GM21786 (cell line): Measurements from ENCODE around the gene SLC1A7.

ENCODE experiments used
- ATAC-seq: cut with Tn5 transposase; IDR thresholded peaks from one replicate; pipeline ENCODE4 v1.9.1; 2021; ENCODE audit not compliant: unreplicated experiment

SLC1A7 gene

DNA sequence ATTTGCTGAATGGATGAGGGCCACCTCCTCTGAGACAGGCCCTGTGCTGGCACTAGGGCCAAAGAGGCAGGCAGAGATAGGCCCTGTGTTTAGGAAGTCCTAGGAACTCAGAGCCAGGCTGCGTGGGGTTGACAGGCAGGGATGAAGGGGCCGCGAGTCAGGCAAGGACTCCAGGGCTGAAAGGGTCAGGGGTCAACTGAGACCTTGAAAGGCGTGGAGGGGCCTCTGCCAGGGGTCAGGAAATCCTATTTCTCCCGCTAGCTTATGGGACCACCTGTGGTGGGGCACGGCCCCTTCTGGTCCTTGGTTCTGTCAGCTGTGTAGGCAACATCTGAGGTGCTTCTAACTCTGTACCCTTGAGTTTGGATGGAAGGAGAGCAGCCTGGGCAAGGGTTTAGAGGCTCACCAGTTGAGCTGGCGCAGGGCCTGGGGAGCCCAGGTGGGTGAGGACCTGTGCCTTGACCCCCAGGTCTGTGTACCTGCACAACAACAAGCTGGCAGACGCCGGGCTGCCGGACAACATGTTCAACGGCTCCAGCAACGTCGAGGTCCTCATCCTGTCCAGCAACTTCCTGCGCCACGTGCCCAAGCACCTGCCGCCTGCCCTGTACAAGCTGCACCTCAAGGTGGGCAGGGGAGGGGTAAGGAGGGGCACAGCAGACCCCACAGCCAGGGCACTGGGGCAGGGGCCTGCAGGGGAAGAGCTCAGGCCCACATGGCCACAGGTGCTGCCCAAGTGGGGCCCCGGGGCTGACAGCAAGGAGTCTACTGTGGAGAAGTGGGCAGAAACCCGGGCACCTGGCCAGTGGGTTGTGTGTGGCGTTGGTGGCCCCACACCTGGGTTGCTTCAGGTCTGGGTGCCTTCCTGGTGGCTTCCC lies 65.5 kb downstream of the SLC1A7 start:
- ATAC-seq: no peak

DNA sequence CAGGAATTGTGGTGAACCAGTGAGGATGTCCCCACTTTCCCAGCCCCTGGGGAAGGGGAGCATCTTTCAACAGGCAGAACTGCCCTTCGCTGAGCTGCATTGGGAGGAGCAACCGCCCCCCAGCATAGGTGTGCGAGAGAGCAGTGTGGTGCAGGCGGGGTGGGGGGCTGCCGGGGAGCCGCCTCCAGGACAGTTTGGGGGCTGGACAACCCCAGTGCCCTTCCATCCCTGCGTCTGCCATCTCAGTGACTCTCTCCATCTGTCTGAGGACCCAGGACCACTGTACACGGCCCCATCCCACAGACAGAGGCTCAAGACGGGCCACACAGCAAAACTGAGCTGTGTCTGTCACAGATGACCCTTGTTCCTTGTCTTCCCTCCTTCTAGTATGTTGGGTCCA lies 66.3 kb downstream of the SLC1A7 start:
- ATAC-seq: no peak

DNA sequence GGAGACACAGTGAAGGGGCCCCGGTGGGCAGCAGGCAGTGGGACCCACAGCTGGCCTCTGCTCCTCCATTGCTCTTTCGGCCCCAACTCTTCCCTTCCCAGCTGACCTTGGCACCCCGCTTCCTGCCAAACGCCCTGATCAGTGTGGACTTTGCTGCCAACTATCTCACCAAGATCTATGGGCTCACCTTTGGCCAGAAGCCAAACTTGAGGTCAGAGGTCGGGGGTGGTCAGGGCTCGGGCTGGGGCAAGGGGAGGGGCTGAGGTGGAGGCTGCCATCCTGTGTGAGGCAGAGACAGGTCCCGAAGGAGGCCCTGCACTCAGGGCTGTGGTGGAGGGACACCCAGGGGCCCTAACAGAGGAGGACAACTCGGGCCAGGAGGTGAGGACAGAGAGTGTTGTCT lies 66.7 kb downstream of the SLC1A7 start:
- no peak for ATAC-seq

DNA sequence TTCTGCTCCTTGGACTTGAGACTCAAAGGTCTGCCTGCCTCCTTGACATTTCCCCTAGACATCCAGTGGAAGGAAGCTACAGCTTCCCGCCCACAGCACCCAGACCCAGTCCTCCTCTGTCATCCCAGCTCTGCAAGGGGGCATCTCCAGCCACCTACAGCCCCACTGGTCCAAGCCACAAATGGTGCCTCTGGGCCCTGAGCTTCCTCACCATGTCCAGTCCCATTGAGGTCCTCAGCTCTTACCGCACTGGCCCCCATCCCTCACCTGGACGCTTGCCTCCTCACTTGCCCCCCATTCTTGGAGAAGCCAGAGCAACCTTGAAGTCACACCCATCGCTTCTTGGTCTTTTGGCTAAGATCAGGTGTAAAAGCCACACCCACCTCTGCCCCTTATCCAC lies 67.2 kb downstream of the SLC1A7 start:
- no peak for ATAC-seq

DNA sequence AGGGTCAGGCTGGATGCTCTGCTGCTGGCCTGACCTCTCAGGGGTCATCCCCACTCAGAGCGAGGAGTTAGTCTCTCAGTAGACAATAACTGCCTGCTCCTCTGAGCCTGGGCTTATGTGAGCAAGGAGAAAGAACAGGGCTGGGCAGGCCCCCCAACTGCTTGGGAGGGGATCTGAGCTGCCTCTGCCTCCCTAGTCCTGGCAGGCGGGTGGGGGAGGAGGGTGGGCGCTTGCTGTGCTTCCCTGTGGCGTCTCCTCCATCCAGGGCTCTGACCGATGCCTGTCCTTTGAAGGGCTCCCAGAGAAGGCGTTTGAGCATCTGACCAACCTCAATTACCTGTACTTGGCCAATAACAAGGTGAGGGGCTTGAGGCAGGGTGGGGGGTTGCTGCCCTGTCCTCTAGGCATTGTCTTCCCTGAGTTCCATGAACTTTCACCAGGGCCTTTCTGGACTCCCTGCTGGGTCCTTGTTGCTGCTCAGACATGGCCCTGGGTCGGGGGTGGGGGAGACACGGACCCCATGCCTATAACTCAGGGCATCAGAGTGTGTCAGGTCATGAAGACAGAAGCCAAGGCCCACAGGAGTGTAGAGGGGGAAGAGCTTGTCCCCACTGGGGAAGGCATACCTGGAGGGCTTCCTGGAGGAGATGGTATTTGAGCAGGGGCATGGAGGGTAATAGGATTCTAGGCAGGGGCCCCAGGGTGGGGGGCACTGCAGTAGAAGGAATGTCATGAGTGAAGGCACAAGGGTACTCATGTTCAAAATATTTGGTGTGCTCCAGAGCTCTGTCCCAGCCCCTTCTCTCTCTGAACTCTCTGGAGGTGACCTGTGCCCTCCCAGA lies 67.9 kb downstream of the SLC1A7 start:
- ATAC-seq: no peak

DNA sequence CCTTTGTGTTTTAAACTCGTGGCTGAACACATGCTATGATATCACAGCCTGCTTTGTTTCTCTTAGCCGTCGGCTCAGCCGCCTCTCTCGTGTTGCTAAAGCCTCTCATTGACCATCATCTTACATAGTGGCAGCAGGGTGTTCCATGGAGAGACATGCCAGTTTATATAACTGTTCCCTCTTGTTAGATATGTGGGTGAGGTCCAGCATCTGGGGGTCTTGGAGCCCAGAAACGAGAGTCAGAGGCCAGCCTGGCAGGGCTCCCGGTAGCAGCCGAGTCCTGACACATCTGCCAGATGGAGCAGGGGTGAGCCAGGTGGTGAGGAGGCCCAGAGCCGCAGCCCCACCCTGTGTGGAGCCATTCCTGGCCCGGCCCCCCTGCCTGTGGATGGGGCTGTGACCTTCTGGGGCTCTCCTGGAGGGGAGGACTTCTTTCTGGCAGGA lies 68.5 kb downstream of the SLC1A7 start:
- no peak for ATAC-seq

DNA sequence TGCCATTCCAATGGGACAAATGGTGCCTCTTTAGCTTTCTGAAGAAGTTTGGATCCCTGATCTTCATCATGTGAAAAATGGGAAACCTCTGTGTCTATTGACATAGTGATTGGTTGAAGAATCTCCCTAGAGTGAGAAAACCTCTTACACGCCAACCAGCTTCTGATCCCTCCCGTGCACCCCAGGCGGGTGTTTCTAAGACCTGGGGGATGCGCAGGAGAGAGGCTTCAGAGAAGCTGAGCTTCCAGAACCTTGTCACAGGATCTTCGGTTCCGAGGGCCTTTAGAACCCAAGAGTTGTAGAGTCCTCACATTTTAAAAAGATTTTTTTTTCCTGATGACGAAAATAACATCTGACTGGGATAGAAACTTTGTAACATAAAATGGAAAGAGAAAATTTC lies 69.2 kb downstream of the SLC1A7 start:
- no peak for ATAC-seq

DNA sequence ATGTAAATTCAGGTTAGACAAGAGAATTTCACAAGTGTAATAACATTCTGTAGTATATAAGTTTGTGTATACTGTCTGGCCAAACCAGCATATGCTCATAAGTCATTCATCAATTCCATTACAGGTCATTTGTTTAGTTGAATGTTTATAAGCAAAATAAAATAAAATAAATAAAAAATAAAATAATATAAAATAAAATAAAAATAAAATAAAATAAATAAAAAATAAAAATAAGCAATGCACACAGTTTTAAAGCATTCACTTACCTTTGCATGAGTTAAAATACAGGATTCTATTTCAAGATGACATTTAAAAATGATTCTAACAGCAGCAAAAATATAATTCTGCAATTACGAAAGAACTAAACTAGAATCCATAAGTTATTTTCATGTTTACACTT lies 70.5 kb downstream of the SLC1A7 start:
- ATAC-seq: no peak

DNA sequence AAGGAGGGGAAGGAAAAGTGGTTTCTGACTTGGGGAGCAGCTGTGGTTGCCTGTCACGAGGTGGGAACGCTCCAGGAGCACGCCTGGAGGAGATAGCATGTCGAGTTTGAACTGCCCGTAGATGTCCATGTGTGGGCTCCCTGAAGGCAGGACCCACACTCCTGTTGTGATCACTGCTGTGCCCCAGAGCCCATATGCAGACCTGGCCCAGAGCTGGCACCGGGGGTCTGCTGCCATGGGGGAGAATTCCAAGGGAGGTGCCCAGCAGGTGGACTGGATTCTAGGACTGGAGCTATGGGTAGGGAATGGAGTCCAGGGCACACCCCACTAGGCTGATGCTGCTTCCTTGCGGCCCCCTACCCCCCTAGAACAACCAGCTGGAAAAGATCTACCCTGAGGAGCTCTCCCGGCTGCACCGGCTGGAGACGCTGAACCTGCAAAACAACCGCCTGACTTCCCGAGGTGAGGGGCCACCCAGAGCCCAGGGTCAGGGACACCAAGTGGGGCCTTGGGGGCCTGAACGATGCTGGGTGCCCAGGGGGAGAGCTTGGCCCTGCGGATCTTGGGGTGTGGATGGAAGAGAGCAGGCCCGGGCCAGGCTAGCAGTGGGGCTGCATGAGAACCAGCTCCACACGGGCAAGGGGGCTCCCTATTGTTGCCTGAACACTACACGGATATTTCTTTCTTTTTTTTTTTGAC lies 71.1 kb downstream of the SLC1A7 start:
- no peak for ATAC-seq

DNA sequence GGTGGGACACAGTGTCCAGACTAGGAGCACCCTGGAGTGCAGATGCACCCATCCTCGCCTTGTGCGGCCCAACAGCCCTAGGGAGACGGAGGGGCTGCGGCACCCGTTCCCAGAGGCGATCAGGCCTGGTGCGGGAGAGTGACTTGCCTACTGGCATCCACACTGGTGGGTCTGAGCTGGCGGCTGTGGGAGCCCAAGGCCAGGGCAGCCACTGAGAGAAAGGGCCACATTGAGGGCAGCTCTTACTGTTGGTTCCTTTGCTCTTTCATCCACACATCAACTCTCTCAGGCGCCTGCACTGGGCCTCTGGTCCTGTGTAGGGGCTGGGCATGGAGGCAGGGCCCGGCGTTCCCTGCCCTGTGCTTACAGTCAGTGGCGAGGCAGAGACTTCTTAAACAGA lies 71.8 kb downstream of the SLC1A7 start:
- ATAC-seq: no peak

DNA sequence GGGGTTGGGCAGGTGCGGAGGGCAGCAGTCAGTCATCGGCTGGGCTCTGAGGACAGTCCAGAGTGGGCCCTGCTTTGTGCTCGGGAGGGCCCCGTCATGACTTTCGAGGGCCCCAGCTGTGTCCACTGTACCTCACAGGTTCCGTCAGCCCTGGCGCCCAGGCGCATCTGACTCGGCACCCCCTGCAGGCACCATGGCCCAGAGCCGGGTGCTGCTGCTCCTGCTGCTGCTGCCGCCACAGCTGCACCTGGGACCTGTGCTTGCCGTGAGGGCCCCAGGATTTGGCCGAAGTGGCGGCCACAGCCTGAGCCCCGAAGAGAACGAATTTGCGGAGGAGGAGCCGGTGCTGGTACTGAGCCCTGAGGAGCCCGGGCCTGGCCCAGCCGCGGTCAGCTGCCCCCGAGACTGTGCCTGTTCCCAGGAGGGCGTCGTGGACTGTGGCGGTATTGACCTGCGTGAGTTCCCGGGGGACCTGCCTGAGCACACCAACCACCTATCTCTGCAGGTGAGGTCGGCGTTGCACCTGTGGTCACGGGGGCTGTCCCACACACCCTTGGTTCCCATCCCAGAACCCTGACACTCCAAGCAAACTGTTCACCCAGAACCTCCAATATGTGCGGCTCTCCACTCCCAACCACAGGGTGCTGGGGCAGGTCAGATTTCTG lies 72.6 kb downstream of the SLC1A7 start:
- ATAC-seq: no peak

DNA sequence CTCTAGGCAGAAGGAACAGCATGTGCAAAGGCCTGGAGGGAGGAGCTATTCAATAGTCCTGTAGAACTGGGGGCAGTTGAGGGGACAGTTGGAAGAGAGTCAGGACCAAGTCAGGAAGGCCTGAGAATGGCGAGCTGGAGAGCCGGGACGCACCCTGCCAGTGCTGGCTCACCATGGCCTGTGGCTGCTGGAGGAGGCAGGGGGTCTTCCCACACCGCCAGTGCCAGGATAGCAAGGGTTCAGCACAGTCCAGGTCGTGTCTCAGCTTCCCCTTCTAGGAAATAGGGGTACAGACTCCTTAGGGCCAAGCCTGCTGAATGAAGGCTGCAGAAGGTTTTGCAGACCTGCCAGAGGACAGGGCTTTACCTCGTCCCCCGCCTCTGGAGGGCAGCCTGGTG lies 73.2 kb downstream of the SLC1A7 start:
- no peak for ATAC-seq

DNA sequence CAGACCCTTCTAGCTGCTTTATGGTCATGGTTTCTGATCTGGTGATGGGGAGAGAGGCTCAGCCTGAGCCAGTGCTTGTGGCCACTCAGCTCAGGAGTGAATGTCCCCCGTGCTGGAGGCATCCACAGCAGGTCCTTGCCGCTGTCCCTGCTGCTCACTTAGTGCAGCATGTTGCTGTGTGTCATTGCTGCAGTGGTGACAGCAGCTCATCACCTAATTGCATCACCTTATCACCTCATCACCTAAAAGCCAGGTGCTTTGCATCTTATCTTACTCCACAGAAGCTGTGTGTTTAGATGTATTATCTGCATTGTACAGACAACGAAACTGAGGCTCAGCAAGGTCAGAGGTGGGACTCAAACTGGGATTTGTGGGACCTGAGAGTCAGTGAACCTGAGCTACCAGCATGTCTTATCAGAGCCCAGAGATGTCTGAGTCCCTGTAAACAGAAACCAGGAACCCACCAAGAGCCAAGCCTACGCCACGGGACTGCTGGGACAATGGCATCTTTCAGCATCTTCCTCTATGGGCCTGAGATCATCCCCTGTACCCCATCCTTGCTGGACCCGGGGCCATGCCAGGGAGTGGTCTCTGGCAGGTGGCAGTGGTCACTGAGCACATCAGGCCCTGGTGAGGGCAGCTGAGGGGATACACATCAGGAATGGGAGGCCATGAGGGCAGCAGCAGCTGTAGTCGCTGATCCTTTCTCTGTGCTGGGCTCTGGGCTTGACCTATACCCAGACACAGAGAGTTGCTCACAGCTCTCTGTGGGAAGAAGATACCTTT lies 73.9 kb downstream of the SLC1A7 start:
- no peak for ATAC-seq

DNA sequence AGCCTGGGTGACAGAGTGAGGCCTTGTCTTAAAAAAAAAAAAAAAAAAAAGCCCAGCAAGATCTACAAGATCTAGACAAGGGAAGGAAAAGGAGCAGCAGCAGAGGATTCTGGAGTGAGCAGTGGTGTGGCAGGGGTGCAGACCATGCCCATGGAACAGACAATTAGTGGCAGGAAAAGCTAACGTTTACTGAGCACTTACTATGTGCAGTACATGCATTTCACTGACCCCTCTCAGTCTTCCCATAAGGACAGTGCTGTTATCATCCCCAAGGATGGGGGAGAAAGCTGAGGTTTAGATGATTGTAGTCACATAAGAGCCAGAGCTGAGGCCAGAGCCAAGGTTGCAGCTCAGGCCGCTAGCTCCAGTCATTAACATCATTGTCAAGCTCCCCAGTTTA lies 74.6 kb downstream of the SLC1A7 start:
- no peak for ATAC-seq

DNA sequence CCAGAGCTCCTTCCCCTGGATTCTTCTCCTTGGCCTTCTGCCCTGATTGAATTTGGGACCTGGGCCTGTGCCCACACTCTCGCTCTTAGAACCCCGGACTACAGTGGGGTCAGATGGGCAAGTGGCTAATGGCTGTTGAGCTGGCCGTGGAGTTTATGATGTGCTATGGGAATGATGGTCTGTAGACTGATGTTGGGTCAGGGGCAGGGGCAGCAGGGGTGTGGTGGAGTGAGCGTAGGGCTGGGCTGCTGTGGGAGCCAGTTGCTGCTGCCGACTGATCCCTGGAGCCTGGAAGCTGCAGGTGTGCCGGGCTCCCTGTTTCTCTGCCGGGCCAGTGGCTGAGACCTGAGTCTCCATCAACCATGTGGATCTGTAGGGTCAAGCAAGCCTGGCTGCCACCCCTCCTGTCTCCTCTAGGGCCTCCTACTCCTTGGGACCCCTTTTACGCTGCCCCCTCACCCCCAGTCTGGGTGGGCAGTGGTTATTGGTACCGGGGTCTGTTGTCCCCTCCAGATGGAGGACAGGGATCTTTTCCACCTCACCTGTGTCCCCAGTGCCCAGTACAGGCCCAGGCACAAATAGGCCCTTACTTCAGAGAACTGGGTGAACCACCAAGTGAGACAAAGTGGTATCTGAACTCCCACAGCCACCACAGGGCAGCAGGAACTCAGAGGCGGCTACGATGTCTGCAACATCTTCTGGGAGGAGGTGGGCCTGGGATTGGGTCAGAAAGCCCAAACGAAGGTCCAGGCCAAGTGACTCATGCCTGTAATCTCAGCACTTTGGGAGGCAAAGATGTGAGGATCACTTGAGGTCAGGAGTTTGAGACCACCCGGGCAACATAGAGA lies 75.3 kb downstream of the SLC1A7 start:
- no peak for ATAC-seq

DNA sequence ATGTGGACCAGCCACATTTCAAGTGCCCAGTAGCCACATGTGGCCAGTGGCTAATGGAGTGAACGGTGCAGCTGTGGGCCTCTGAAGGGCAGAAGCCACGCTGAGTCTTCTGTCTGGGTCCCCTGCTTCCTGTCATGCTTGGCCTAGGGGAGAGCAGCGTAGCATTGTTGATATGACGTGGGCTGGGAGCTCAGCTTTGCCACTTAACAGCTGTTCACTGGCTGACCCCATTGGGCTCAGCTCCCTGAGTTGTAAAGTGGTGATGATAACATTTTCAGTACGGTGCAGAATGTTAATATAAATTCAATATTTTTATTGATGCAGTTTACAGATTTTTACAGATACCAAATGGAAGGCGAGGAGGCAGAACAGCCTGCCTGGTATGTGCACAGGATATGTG lies 76.0 kb downstream of the SLC1A7 start:
- no peak for ATAC-seq

DNA sequence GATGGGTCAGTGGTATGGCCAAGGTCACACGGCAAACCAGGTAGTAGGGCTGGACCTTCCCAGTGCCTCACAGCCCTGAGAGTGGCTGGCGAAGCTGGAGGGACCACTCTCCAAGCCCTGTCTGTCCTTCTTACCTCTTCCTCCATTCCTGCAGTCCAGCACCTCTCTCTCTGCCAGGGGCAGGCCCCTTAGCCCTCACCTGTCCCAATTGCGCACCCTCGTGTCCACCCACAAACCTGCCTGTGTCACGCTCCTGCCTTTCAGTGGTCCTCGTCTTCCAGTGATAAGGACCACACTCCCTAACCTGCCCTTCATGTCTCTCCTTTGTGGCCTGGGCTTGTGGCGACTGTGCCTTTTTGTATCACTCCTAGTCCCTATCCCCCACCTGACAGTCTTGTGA lies 77.0 kb downstream of the SLC1A7 start:
- ATAC-seq: no peak

DNA sequence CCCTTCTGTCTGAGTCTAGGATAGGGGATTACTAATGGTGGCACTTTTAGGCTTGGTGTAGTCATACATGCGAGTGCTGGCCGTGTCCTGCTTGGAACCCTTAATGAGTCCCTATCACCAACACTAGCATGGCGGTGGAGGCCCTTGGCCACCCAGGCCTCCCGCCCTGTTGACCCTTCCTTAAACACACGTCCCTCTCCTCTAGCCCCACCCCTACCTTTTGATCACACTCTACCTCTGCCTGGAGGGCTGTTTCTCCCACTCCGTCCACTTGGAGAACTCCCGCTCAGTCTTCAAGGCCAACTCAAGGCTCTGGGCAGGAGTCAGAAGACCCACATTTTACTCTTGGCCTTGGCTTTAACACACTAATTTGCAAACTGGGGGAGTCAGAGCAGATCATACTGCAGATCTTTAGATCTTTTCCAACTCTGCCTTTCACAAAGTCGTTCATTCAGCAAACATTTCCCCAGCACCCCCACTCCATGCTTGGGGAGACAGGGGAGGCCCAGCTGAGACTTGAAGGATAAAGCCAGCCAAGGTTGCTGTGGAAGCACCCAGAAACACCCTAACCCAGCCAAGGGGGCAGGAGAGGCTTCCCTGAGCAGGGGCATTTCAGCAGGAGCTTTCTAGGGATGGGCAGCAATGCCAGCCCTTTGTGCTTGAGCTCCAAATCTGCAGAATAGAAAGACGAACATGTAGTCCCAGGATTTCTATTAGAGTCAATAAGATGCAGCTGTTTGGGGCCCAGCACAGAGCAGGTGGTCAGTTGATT lies 78.5 kb downstream of the SLC1A7 start:
- ATAC-seq: no peak
